HL-60 (cell line): ENCODE data around the gene PCAT7.

ENCODE experiments used
- DNase-seq, 2 experiments: peaks; one replicate each; pipeline ENCODE4 v3.0.0-alpha.2; 2010 to 2020; ENCODE audit warnings: low read depth in 1 of 2, low spot score in 1 of 2
- H3K27ac ChIP-seq: fragments of 250-450 bp; sonication (Bioruptor Pico); replicated peaks from 2 replicates; pipeline ENCODE4 v1.5.1; 2020; ENCODE audit warnings: mild to moderate bottlenecking, moderate library complexity
- H3K27me3 ChIP-seq: fragments of 250-450 bp; sonication (Bioruptor Pico); 2 replicates; pipeline ENCODE4 v1.5.1; 2021; ENCODE audit warnings: mild to moderate bottlenecking, moderate library complexity; ENCODE audit not compliant: insufficient read depth, poor library complexity, severe bottlenecking
- H3K4me3 ChIP-seq: replicated peaks from 2 replicates; pipeline ENCODE4 v1.5.1; 2011; ENCODE audit warnings: mild to moderate bottlenecking, control low read depth, low read length; ENCODE audit not compliant: insufficient read depth
- CTCF ChIP-seq: IDR thresholded peaks from one replicate; pipeline ENCODE4 v1.5.1; 2011; ENCODE audit warnings: low read length, control low read depth, inconsistent platforms; ENCODE audit not compliant: insufficient read depth
- GABPA ChIP-seq: IDR thresholded peaks from 2 replicates; pipeline ENCODE4 v1.6.1; 2012; ENCODE audit warnings: low read depth
- POLR2AphosphoS5 ChIP-seq: IDR thresholded peaks from 2 replicates; pipeline ENCODE4 v1.6.1; 2012; ENCODE audit warnings: low read depth
- REST ChIP-seq: IDR thresholded peaks from 2 replicates; pipeline ENCODE4 v1.6.1; 2012; ENCODE audit warnings: low read depth; ENCODE audit not compliant: insufficient replicate concordance
- SPI1 ChIP-seq: IDR thresholded peaks from 2 replicates; pipeline ENCODE4 v1.6.1; 2012; ENCODE audit warnings: low read depth, mild to moderate bottlenecking, borderline replicate concordance

The PCAT7 gene

DNA sequence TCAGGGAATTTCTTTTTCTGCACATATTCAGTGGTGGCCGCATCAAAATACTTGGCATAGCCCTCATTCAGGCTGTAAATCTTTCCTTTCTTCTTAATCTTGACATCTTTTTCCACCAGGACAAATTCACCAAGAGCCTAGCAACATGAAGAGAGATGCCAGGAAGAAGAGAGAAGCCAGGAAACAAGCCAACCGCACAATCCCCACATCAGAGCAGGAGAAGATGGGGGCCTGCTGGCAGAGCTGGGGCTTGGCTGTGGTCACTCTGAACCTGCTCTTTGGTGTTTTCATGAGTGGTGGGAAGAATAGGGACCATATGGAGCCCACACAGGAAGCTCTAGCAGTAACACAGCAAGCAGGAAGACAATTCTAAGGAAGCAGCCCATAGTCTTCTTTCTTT lies 12.4 kb downstream of the PCAT7 start:
- Histone ChIP-seq H3K4me3 (no peak overlapping the region), H3K27ac (no peak overlapping the region), H3K27me3 (no peaks in the 10 kb centered on the region)
- TF ChIP-seq REST (no peak), SPI1 (no peak), POLR2AphosphoS5 (no peak), CTCF (no peak), GABPA (no peak)
- no peak for DNase-seq

GRCh38 chr9:94568250-94568889 lies 13.5 kb downstream of the PCAT7 start:
- TF ChIP-seq CTCF (no peak), REST (no peak), GABPA (no peak), POLR2AphosphoS5 (no peak), SPI1 (no peak)
- no peak overlapping the region for H3K4me3 ChIP-seq
- DNase-seq = no peak
- H3K27me3 ChIP-seq = no peaks in the 10 kb centered on the region
- no peak overlapping the region for H3K27ac ChIP-seq

GRCh38 chr9:94568972-94569712 lies 14.3 kb downstream of the PCAT7 start:
- H3K27ac ChIP-seq = no peak overlapping the region
- DNase-seq = no peak
- no peak overlapping the region for H3K4me3 ChIP-seq

More at GRCh38 chr9:94568972-94569712, 14.3 kb downstream of the PCAT7 start:
- no peaks in the 10 kb centered on the region for H3K27me3 ChIP-seq
- no peak for TF ChIP-seq POLR2AphosphoS5
- no peak for TF ChIP-seq CTCF
- no peak for TF ChIP-seq REST
- no peak for TF ChIP-seq GABPA
- no peak for TF ChIP-seq SPI1
